MG63 (cell line): ENCODE measurements around the gene FGF14. TPM values are rescaled to one million over a fixed set of nuclear protein-coding genes. Genes with fewer than 3 reads are reported as not detected.

ENCODE experiments used
- DNase-seq: peaks from one replicate; pipeline ENCODE4 v3.0.0-alpha.2; 2020
- H3K27me3 ChIP-seq: fragments of 250-450 bp; sonication (Bioruptor Pico); 2 replicates; pipeline ENCODE4 v1.5.1; 2020; ENCODE audit warnings: mild to moderate bottlenecking, moderate library complexity
- H3K36me3 ChIP-seq: fragments of 250-450 bp; sonication (Bioruptor Pico); 2 replicates; pipeline ENCODE4 v1.5.1; 2020; ENCODE audit warnings: mild to moderate bottlenecking, moderate library complexity
- H3K4me3 ChIP-seq: fragments of 250-450 bp; sonication (Bioruptor Pico); 2 replicates; pipeline ENCODE4 v1.5.1; 2020; ENCODE audit warnings: mild to moderate bottlenecking, moderate library complexity
- H3K9me3 ChIP-seq: fragments of 250-450 bp; sonication (Bioruptor Pico); 2 replicates; pipeline ENCODE4 v1.5.1; 2020; ENCODE audit warnings: mild to moderate bottlenecking, moderate library complexity
- total RNA-seq: library from RNA; depleted of rRNA; stranded (reverse); fragments of >200 nt; shearing (Covaris generic); gene quantifications from 2 replicates; pipeline ENCODE4 v1.2.3, GENCODE V29; 2014; ENCODE audit warnings: low replicate concordance

Gene FGF14
- total RNA-seq, 1 experiment from 2014 or later, result not detected

DNA sequence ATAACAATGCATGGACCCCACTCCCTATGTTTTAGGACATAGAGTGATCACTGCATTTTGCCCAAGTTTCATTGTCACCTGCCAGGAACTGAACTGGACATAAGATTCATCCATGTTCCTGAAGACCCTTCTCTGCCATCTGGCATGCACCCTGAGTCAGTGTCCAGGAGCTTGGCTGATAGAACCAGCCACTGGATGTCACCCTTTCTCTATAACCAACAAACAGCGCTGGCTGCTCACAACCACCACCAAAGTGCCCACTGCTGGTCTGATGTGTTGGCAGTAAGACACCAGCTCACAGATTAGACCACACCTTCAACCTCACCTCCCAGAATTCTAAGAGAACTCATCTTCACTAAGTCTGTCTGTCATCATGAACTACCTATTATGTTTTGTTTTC lies 616.0 kb downstream of the FGF14 start:
- Histone ChIP-seq H3K27me3 (peaks cover 6% of the 10 kb centered on the region; the same call in 1 of the 2 replicates), H3K36me3 (no peaks in the 10 kb centered on the region), H3K9me3 (no peaks in the 10 kb centered on the region), H3K4me3 (no peak overlapping the region)
- DNase-seq, result peak; percentile 28

DNA sequence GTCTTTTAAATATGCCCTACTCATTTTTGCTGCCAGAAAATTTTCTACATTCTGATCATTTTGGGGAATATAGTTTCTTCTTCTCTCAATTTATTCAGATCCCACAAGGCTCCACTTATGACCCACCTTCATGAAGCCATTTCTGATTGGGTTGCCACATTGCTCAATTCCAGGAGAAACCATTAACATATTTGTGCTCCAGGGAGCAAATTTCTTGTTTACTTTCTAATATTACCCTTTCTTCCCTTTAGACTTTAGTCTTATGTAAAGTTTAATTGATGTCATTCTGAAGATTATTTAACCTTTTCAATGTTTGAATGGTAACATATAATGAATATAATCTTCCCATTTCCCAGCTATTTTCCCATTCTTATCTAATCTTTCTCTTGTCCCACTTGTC lies 617.5 kb downstream of the FGF14 start:
- H3K36me3 ChIP-seq, result no peaks in the 10 kb centered on the region
- H3K27me3 ChIP-seq, result peaks cover 6% of the 10 kb centered on the region; the same call in 1 of the 2 replicates
- DNase-seq, result no peak
- no peaks in the 10 kb centered on the region for H3K9me3 ChIP-seq
- no peak overlapping the region for H3K4me3 ChIP-seq

DNA sequence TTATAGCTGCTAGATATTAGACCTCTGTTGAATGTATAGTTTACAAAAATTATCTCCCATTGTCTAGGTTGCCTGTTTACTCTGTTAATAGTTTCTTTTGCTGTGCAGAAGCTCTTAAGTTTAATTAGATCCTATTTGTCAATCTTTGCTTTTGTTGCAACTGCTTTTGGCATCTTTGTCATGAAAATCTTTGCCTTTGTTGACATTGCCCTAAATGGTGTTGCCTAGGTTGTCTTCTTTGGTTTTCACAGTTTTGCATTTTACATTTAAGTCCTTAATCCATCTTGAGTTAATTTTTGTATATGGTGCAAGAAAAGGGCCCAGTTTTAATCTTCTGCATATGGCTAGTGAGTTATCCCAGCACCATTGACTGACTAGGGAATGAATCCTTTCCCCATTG lies 618.3 kb downstream of the FGF14 start:
- no peaks in the 10 kb centered on the region for H3K36me3 ChIP-seq

DNA sequence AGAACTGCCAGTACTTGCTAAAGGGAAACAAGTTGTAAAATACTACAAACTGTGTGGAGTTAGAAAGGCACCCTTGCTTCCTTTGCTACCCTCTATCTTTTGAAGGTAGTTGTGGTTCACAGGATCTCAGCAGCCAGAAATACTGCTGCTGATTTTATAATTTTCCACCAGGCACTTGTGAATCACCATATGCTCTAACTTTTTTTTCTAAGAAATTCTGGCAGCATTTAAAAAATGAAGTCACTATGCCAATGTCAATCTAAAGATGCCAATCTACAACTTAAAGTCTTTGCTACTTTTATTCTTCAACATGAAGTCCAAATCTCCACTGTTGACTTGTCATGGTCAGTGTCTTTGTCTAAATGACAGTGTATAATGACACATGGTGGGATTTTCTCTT lies 621.6 kb downstream of the FGF14 start:
- H3K36me3 ChIP-seq, result no peaks in the 10 kb centered on the region
- no peak overlapping the region for H3K4me3 ChIP-seq
- no peaks in the 10 kb centered on the region for H3K9me3 ChIP-seq
- no peak for DNase-seq
- no peaks in the 10 kb centered on the region; the same call in 1 of the 2 replicates for H3K27me3 ChIP-seq

More for the DNA sequence above, 618.3 kb downstream of the FGF14 start:
- DNase-seq, result no peak
- H3K9me3 ChIP-seq, result no peaks in the 10 kb centered on the region
- H3K4me3 ChIP-seq, result no peak overlapping the region
- peaks cover 6% of the 10 kb centered on the region; the same call in 1 of the 2 replicates for H3K27me3 ChIP-seq

DNA sequence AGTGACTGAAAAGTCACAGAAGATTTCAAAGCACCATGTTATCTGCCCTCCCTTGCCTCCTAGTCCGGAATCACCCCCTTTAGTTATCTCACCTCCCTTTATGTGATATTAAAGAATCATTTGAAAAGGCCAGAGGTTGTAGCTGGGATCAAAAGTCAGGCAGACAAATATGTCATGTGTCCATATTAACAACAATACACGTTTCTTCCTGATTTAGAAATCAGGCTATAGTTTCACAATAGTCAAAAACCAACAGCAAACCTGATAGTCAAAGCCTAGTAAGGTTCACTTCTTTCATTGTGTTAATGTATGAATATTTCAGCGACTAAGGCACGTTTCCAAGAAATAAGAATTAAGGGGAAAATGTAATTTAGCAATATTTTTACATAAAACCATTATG lies 622.7 kb downstream of the FGF14 start:
- Histone ChIP-seq H3K9me3 (no peaks in the 10 kb centered on the region), H3K4me3 (no peak overlapping the region), H3K36me3 (no peaks in the 10 kb centered on the region), H3K27me3 (no peaks in the 10 kb centered on the region)
- DNase-seq, result no peak

DNA sequence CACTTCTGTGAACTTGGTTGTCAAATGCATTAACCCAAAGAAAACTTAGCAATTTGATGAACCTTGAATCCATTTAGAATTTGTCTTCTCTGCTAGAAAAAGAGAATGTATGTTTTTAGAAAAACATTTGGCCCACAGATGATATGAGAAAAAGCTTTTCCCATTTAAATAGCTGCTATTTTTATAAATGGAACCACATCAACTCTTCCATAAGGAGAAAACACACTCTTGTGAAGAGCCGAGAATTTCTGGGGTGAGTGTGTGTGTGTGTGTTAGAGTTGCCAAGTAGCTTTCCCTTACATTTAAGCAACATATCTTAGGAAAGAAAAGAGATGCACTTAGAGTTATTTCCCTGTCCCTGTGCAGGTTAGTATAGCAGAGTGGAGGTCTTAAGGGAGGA lies 626.6 kb downstream of the FGF14 start:
- Histone ChIP-seq H3K27me3 (peaks cover 9% of the 10 kb centered on the region; the same call in 1 of the 2 replicates), H3K9me3 (no peaks in the 10 kb centered on the region), H3K4me3 (no peak overlapping the region), H3K36me3 (no peaks in the 10 kb centered on the region)
- DNase-seq, result no peak

DNA sequence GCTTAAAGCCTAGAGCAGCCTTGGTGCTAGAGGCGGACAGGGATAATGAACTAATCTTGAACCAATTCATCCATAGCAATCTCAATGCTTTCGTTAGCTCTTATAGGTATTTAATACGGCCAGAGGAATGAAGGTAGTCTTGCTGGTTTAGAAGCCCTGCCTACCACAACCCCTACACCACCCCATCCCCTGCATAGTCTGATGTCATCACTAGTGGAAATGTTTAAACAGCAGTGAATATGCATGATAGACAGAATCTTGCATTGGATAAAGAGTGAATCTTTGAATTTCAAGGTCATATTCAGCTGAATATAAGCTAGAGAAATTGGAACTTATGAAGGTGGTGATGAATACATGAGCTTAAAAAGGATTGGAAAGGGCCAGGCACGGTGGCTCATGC lies 627.5 kb downstream of the FGF14 start:
- Histone ChIP-seq H3K36me3 (no peaks in the 10 kb centered on the region), H3K27me3 (peaks cover 9% of the 10 kb centered on the region; the same call in 1 of the 2 replicates), H3K9me3 (no peaks in the 10 kb centered on the region), H3K4me3 (no peak overlapping the region)
- DNase-seq, result no peak

DNA sequence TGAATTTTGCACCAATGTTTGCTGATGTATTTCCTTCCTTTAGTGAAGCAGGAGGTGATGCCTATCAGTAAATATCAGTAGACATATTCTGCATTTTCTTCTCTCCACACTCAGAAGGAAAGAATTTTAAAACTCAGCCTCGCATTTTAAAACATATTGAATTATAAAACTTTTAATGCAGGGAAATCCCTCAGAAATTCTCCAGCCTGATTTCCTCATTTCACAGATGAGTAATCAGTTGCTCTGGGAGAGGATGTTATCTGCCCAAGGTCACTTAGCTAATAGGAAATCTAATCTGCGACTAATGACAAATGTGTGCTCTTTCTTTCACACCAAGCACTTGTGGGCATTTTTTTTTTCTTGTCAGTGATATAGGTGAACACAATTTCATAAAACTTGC lies 628.8 kb downstream of the FGF14 start:
- DNase-seq, result no peak
- Histone ChIP-seq H3K9me3 (no peaks in the 10 kb centered on the region), H3K4me3 (no peak overlapping the region), H3K27me3 (peaks cover 9% of the 10 kb centered on the region; the same call in 1 of the 2 replicates), H3K36me3 (no peaks in the 10 kb centered on the region)

DNA sequence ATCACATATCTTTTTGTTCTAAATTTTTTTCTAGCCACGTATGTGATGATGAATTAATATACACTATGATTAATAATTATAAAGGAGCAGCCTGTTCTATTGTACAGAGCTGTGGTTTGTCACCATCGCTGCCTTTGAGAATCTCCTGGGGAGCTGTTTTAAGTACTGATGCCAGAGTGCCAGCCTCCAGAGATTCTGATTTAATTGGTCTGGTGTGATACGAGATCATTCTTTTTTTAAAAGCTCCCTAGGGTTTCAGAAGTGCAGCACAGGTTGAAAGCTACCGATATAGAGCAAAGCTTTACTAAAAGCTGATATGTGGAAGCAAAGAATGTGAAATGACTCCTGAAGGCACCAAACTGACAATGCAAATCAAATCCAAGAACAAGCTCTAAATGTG lies 634.7 kb downstream of the FGF14 start:
- no peak for DNase-seq
- Histone ChIP-seq H3K27me3 (peaks cover 5% of the 10 kb centered on the region; the same call in 1 of the 2 replicates), H3K36me3 (no peaks in the 10 kb centered on the region), H3K9me3 (no peaks in the 10 kb centered on the region), H3K4me3 (no peak overlapping the region)

DNA sequence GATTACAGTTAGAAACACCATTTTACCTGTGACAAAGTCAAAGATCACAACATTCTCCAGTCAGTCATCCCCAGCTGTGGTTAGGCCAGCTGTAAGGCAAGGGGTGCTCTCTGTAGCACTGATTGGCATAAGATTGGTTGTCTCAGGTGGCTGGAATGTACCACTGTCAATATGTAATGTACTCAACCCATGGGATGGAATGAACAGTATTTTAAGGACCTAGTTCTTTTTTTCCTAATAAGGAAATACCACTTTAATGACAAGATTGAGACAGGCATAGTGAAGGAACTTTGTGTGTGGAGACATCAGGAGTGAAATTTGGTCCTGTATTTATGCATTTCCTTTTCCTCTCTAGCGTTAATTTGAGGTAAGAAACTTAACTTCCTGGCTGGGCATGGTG lies 638.7 kb downstream of the FGF14 start:
- H3K9me3 ChIP-seq, result no peaks in the 10 kb centered on the region
- H3K4me3 ChIP-seq, result no peak overlapping the region
- H3K27me3 ChIP-seq, result no peaks in the 10 kb centered on the region; the same call in 1 of the 2 replicates
- no peaks in the 10 kb centered on the region for H3K36me3 ChIP-seq
- DNase-seq, result no peak

DNA sequence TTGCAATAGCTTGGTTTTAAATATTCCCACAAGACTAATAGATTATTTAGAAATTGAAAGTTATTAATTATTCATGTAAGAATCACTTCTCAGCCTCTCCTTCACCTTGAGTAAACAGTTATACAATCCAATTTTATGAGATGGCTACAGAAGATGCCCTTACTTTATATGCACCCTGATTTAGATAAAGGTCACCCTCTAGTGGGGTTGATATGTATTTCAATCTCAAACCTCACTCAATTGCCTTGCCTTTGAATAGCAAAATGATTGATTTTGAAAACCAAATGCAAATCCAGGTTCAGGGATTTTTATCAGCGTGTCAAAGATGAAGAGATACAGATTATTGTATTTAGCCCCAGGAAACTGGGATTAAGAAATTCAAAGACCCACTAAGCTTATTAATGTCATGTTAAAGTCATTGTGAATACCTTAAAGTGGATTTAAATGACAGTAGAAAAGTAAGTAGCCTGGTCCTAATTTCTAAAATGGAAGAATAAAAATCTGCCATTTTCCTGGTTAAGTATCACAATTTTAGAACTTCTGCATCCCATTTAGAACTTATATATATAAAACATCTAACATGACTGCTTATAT lies 644.3 kb downstream of the FGF14 start:
- Histone ChIP-seq H3K9me3 (no peaks in the 10 kb centered on the region), H3K36me3 (no peaks in the 10 kb centered on the region), H3K4me3 (no peak overlapping the region), H3K27me3 (peaks cover 2% of the 10 kb centered on the region; the same call in 1 of the 2 replicates)
- DNase-seq, result no peak

DNA sequence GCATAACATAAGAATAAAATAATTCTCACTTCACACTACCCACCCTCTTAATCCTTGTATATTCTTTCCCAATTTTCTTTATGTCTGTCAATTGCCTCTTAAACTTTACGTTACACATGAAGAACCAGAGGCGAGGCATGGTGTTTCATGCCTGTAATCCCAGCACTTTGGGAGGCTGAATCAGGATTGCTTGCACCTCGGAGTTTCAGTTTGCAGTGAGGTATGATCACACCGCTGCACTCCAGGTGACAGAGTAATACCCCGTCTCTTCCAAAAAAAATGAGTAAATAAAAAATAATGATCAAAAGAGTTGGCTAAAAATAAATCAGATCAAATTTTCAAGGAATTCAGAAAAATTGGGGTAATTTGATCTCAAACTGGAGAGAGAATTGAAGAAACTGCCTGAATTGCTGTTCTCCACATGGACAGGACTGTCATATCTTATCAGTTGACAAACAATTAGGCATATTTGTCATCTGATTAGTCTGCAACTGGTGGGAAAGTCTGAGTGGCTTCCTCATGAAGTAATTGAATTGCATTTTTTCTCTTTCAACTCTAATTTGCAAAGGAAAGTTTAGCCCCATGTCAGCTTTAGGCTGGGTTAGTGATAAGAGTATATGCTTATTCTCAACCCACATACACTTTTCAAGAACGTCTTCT lies 646.5 kb downstream of the FGF14 start:
- no peaks in the 10 kb centered on the region for H3K36me3 ChIP-seq
- no peak overlapping the region for H3K4me3 ChIP-seq
- DNase-seq, result no peak
- H3K9me3 ChIP-seq, result no peaks in the 10 kb centered on the region
- peaks cover 2% of the 10 kb centered on the region; the same call in 1 of the 2 replicates for H3K27me3 ChIP-seq

DNA sequence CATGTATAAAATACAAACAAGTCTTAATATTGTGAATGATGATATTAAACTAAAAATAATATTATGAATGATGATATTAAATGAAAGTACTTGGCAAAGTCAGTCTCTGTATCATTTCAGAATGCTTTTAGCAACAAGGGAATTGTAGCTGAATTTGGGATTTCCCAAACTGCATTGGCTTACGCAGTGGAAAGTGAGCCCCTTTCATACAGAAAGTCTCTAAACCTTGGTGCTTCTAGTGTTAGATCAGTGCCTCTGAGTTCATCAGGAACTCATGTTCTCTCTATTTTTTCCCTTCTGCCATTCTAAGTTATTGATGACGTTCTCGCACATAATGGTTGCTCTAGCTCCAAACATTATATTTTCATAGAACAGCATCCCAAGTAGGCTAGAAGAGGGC lies 649.4 kb downstream of the FGF14 start:
- no peaks in the 10 kb centered on the region for H3K27me3 ChIP-seq
- no peak for DNase-seq
- H3K9me3 ChIP-seq, result no peaks in the 10 kb centered on the region
- no peaks in the 10 kb centered on the region for H3K36me3 ChIP-seq
- no peak overlapping the region for H3K4me3 ChIP-seq

DNA sequence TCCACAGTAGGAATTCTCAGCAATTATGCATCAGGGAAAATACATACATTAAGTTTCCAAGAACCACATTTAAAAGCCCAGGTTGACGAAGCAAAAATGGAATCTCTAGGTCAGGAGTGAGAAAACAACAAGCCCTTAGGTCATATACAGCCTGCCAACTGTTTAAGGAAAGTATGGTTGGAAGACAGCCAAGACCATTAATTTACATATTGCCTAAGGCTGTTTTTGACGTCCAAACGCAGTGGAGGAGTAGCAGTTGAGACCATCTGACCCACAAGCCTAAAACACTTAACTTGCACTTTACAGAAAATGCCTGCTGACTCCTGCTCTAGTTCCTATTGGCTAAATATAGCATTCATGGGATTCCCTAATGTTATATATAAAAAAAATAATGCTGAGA lies 650.4 kb downstream of the FGF14 start:
- H3K9me3 ChIP-seq, result no peaks in the 10 kb centered on the region
- no peak for DNase-seq
- no peaks in the 10 kb centered on the region for H3K27me3 ChIP-seq
- no peak overlapping the region for H3K4me3 ChIP-seq
- H3K36me3 ChIP-seq, result no peaks in the 10 kb centered on the region

DNA sequence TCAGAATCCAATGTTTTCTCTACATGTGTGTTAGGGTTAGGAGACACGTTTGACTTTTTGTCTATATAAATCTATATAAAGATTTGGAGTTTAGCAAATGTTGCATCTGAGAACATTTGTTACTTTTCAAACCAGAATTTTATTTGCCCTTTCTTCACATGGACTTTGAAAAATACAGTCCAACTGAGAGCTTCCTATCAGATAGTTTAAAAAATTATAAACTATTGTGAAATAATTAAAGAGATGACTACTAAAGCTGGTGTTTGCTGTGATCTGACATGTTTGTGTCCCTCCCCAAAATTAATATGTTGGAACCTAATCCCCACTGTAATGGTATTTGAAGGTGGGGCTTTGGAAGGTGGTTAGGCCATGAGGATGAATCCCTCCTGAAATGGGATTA lies 652.3 kb downstream of the FGF14 start:
- DNase-seq, result no peak
- Histone ChIP-seq H3K36me3 (no peaks in the 10 kb centered on the region), H3K4me3 (no peak overlapping the region), H3K27me3 (no peaks in the 10 kb centered on the region), H3K9me3 (no peaks in the 10 kb centered on the region)

DNA sequence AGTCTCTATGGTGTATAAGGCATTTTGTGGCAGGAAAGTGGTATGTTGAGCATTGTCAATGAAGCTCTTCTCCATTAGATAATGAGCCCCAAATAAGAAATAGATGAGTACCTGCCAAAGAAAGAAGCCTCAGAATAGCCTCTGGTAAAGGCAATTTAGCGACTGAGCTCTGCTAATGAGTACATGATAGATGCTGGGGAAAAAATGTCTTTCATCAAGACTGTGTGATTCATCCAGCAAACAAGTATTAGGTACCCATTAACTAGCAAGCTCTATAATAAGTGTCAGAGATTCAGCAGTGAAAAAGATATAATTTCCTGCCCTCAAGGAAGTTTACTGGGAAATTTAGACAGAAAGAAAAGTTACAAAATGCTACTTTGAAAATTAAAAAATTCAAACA lies 654.8 kb downstream of the FGF14 start:
- Histone ChIP-seq H3K36me3 (no peaks in the 10 kb centered on the region), H3K4me3 (no peak overlapping the region), H3K27me3 (no peaks in the 10 kb centered on the region), H3K9me3 (no peaks in the 10 kb centered on the region)
- DNase-seq, result no peak

DNA sequence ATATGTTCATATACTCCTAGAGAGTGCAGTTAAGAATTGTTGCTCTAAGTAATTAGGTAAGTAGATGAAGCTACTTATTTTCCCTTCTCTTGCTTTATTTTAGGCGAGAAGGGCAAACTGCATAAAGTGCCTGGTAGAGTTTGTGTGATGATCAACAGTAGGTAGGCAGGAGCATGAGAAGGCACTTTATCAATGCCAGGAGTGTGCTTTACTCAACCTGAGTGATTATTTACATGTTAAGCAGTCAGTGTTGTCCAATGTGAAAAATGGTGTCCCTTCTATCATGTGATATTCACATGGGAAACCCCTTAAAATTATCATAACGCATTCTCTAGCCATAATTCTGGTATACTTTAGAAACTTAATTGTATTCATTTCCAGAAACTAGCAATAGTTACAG lies 655.3 kb downstream of the FGF14 start:
- H3K36me3 ChIP-seq, result no peaks in the 10 kb centered on the region
- no peak for DNase-seq
- no peak overlapping the region for H3K4me3 ChIP-seq
- H3K9me3 ChIP-seq, result no peaks in the 10 kb centered on the region
- no peaks in the 10 kb centered on the region for H3K27me3 ChIP-seq
